Stimulated activated CD8-positive, alpha-beta memory T cell treated with anti-CD3 and anti-CD28 coated beads, Interleukin-15, amount 100 ng/mL, for 1 hour (primary cell): Measurements from ENCODE around the gene SLFNL1.

ENCODE experiments used
- DNase-seq: peaks from one replicate; pipeline ENCODE4 v3.0.0-alpha.2; 2020; ENCODE audit warnings: low read depth

SLFNL1 gene

DNA sequence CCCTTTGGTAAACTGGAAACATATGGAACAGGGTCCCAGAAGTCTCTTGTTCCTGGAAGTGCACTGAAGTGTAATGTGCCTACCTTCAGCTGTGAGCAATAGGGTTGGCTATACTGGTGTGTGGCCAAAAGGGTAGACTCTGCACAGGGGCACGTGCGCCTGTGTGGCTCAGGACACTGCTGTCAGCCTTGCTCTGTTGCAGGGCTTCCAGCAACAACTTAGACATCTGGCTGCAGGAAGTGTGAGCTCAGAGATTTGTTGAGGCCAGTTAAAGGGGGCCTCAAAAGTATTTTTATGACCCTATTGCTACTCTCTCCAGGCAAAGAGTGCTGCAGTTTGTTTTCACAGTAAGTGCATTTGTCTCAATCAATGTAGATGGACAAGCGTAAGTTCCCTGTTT lies 34.6 kb downstream of the SLFNL1 start:
- no peak for DNase-seq

DNA sequence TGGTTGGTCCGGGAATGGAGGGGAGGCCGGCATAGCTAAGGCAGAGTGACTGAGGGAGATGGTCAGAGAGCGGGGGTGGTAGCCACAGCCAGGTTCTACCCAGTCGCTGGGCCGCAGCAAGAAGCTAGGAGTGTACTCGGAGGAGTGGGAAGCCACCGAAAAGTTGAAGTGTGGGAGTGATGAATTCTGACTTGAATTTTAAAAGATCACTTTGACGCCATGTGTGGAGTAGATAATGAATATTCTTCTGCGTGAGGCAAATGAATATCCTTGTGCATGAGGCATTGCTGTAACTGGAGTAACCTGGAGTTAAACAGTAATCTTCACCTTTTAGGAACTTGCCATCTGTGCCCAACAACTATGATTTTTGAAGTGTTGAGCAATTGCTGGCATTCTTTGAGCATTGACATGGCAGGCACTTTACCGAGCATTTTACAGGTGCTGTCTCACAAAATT lies 35.2 kb downstream of the SLFNL1 start:
- no peak for DNase-seq

DNA sequence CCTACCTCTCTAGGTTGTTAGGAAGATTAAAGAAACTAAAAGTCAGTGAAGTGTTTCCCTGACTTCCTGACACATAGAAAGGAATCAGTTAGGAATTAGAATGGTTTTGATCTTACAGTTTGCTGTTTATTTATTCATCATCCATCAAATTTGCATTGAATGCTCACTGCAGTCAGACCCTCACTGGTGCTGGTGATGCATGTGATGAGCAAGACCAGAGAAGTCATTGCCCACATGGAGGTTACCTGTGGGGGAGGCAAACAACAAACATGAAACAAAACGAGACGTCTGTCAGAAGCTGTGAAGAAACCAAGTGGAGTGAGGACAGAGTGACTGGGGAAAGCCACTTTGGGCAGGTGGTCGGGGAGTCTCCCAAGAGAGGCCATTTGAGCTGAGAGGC lies 35.6 kb downstream of the SLFNL1 start:
- DNase-seq, result no peak

DNA sequence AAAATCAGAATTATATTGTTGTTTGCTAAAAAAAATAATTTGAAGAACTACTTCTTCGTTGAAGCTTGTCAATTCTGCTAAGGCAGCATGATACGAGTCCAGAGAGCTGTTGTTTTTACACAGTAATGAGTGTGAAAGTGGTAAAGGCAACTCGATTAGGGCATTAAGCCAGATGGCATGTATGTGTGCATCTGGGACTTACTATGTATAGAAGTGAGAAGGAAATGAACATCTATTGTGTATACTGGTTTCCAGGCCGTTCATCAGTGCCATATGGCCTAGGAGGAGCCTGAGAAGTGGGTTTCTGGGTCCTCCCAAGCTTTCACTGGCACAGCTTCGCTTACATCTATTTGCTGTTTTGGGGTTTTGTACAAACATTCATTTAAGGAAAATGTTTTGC lies 36.4 kb downstream of the SLFNL1 start:
- DNase-seq, result no peak

DNA sequence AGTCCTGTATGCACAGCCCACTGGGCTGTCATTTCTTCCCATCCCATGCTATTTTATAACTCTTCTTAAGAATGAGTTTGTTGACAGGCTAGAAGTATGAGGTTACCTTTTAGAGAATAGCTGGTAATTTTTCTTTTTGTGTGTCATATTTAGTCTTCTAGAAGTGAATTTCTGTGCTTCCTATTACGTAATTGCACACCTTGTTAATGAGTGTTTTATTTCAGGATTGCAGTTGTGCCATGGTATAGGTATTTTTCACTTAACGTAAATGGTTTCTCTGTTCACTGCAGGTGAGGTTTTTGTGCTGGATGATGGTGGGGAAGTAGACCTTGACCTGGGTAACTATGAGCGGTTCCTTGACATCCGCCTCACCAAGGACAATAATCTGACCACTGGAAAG lies 37.0 kb downstream of the SLFNL1 start:
- DNase-seq, result no peak

DNA sequence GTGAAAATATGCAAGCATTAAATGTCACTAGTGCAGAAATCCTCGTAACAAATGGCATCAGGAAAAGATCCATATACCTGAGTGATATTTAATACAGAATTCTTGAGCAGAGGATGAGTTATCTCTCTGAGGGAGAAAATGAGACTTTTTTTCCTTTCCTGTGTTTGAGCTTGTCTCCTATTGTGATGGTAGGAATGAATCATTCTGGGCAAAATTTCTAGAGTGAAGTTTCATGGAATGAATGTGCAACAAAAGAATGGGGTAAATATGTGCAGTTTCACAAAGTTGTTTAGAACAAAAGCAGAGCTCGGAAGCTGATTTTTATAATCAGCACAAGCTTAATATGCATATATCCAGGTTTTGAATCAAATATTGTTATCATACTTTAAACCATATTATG lies 37.5 kb downstream of the SLFNL1 start:
- no peak for DNase-seq

DNA sequence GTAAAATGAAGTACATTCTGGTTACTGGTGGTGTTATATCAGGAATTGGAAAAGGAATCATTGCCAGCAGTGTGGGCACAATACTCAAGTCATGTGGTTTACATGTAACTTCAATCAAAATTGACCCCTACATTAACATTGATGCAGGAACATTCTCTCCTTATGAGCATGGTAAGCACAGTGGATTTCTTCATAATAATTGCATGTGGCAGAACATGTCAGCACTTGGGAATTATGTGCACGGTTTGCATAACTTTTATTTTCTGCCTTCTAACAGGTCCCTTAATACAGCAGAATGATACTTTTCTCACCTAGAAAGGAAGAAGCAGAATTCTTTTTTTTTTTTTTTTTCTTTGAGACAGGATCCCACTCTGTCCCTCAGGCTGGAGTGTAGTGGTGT lies 38.2 kb downstream of the SLFNL1 start:
- no peak for DNase-seq

DNA sequence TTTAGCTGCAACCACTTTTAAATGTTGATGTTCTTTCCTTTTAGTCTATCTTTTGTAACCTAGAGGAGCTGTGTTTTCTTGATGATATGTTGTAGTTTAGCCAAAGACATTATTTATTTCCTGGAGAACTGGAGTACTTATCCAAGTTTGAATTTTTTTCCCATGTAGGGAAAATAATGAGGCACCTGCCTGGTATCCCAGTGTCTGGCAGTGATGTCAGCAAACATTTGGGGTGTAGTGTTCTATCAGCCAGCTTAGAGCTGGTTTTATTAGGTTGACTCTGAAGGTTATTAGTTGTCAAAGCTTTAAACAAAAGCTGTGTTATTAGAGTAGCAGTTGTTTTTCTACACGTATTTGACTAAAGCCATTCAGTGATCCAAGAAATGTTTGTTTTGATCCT lies 38.8 kb downstream of the SLFNL1 start:
- no peak for DNase-seq

DNA sequence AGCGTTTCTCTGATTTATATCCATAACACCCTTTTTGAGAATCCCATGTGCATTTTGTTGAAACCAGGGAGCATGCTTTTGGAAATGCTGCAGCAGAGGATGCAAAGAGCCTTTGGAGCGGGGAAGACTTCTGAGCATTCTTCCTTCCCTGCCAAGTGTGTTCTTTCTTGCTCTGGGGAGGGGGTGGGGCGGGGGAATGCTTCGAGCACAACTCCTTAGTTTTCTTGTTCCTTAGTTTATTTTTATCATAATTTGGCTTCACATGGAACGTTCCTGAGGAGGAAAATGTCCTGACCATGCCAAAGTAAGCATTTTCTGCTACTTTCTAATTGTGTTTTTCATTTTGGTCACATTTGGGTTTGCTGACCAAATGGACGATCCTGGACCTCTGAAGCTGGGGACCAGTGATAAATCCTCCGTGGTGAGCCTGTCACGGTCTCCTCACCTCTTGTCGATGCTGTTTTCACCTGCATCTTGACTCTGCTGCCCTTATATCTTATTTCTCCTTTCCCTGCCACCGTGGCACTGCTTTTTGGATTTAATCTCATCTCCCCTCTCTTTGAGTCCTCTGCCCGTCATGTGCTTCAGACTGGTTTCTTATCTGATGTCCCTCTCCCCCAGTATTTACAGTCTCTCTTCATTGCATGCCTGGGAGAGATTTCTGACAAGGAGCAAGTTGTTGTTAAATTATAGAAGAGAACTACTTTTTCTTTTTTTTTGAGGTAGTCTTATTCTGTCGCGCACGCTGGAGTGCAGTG lies 39.7 kb downstream of the SLFNL1 start:
- no peak for DNase-seq

DNA sequence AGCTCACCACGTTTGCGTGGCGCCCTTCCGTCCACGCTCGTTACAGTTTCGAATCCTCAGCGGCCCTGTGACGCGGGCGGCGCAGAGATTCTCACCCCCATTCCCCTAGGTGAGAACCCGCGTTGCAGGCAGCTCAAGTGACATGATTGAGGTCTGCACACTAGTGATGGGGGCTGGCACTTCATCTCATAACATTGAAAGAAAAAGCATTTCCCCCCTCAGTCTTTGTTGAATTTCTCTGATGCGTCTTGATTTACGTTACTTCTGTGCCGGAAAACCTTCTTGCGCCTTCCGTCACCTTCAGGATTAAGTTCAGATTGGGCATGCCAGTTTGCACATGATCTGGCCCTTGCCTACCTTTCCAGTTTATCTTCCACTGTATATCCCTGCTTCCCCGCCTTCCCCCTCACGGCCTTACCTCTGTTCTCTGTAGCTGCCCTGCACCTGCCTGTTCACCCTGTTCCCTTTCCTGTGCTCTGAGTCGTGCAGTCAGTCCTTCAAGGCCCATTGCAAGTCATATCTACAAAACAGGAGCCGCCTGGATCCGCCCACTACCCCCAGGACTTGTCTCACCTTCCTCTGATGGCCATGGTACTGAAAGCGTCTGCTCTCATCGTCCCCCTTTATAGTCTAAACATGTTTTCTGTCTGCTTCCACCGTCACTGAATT lies 40.9 kb downstream of the SLFNL1 start:
- DNase-seq, result peak; percentile 1

DNA sequence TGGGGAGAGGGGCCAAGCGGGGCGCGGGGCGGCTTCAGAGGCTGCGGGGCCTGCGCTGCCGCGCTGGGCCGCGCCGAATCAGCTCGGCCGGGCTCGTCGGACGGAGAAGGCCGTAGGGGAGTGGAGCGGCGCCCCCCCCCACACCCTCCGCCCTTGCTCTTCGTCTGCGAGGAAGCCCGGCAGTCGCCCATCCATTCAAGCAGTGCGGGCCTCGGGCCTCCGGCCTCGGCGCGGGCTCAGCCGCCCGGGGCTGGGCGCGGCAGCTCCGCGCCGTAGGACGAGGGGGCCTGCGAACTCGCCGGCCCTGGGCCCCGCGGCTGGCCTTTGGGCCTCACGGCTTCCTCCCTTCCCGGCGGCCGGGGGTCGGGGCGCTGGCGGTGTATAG lies 41.5 kb downstream of the SLFNL1 start:
- no peak for DNase-seq

DNA sequence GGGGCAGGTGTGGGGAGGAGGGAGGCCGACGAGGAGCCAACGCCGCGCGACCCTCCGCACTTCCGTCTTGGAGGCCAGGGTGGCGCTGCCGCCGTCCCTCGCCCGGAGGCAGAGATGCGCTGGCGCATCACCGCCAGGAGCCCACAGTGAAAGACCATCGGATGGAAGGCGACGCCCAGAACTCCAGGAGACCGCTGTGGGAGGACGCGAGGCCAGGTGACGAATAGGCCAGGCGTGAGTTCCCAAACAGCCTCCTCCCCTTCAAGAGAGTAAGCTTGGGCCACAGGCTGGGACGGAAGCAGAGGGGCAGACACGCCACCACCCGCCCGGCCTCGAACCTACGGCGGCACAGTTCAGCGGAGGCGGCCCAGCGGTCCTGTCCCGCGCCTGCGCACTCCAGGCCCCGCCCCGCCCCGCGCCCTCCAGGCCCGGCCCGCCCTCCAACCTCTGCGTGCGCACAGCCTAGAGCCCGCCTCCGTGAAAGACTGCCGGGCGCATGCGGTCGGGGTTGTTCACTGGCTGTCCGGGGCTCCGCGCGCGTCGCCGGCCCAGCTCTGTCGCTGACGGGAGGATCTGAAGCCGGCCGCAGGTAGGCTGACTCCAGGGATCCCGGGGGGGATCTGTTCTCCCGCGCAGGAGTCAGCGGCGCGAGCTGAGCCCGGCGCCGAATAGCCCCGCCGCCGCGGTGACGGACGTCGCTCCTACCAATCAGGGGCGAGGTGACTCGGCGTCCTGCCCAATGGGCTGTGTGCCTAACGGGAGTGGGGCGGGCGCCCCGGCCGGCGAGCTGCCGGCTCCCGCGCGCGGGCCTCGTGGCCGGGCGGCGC lies 42.1 kb downstream of the SLFNL1 start, which contains the start of gene CTPS1:
Gene CTPS1, plus strand, starts transcription at position 456 of the 827 bp plus-strand sequence. CDS start 3,595 bp downstream, outside the sequence.
- DNase-seq, result peak; percentile 93

DNA sequence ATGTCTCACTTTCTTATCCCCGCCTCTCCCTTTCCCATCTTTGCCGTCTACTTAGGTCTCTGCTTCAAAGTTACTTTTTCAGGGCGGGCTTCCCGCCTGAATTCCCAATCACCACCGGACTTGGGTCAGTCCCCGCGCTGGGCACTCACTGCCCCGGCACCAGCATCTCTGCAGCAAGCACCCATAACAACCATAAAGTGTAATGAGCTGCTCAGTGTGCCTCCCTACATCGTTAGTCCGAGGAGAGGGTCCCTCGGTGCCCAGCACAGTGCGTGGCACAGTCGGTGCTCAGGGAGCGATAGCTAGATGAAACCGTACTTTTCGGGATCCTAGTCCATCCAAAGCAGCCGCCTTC lies 42.7 kb downstream of the SLFNL1 start:
- no peak for DNase-seq

DNA sequence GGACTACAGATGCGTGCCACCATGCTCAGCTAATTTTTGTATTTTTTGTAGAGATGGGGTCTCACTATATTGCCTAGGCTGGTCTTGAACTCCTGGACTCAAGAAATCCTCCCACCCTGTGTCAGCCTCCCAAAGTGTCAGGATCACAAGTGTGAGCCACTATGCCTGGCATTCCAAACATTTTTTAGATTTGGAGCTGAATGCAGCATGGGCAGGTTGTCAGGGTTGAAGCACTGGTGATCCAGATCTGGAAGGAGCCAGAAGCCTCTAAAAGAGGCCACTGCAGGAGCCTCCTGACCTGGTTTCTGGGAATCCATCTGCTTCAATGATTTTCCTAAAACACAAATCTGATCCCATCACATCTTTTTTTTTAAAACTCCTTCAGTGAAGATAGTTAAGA lies 43.8 kb downstream of the SLFNL1 start:
- no peak for DNase-seq

DNA sequence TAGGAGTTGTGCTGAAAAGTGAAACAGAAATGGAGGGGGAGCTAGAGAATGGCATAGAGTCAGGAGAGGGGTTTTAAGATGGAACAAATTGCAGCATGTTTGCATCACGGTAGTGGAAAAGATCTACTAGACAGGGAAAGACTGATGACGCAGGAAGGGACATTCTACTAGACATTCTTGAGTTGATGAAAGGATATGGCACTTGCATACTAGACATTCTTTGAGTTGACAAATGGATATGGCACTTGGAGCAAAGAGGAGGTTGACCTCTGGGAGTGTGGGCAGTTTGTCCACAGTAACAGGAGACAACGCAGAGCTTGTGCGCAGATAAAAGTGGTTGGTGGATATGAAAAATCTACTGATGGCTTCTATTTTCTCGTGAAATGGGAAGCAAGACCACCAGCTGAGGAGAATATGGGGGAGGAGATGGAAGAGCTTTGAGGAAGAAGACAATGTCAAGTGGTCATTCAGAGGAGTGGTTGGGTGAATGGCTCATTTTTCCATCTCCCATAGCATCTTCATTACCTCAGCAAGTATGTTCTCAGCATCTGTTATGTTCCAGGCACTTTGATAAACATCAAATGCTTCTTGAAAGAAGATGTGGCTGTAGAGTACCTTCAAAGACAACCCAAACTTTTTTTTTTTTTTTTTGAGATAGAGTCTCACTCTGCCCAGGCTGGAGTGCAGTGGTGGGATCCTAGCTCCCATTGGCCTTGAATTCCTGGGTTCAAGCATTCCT lies 44.4 kb downstream of the SLFNL1 start:
- no peak for DNase-seq

DNA sequence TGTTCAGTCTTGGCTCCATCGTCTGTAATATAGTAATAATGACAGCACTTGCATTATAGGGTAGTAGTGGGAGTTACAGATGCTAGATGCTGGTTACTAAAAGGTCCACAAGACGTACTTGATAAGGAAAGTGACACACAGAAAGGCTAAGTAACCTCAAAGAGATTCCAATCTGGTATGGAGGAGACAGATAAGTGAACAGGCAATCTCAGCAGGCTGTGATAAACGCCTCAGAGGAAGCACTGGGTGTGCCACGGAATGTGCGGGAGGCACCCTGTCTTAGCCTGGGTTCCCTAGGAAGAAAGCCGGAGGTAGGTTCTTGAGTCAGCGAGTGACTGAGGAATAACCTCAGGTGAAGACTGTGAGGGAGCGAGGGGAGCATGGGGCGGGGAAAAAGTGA lies 46.6 kb downstream of the SLFNL1 start:
- no peak for DNase-seq

DNA sequence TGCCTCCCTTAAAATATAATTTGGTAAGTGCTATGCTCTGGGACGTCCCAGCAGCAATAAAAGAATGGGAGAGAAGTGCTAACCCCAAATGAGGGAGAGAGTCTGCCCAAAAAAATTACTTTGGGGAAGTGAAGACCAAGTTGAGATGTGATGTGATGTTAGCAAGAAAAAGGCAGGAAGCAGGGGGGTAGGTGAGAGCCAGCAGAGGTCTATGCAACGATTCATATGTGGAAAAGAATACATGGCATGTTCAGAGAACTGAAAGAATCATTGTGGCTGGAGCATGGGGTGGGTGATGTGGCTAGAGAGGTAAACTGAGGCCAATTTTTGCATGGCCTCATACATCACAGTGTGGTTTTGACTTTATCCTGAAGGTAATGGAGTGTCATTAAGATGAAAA lies 47.6 kb downstream of the SLFNL1 start:
- DNase-seq, result no peak

DNA sequence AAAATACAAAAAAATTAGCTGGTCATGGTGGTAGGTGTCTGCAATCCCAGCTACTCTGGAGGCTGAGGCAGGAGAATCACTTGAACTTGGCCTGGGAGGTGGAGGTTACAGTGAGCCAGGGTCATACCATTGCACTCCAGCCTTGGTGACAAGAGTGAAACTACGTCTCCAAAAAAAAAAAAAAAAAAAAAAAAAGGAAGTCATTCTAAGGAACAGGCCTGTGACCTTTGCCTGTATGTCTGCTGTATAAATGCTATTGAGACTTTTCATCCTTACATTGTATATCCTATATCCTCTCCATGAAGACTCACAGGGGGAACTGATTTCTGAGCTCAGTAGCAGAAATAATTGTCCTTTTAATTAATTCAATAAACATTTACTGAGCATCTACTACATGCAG lies 49.6 kb downstream of the SLFNL1 start:
- DNase-seq, result no peak

DNA sequence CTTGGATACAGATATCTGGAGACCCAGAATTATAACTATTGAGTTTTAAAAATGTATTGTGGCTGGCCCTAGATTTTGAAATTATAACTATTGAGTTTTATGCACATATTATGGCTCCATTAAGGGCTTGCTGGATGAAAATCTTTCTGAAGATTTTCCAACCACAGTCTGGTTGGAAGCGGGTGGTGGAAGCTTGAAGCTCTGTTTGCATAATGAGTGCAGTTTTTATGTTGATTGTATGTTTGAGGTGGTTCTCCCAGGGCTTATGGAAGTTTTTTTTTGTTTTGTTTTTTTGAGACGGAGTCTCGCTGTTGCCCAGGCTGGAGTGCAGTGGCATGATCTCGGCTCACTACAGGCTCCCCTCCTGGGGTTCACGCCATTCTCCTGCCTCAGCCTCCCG lies 52.1 kb downstream of the SLFNL1 start:
- DNase-seq, result no peak

DNA sequence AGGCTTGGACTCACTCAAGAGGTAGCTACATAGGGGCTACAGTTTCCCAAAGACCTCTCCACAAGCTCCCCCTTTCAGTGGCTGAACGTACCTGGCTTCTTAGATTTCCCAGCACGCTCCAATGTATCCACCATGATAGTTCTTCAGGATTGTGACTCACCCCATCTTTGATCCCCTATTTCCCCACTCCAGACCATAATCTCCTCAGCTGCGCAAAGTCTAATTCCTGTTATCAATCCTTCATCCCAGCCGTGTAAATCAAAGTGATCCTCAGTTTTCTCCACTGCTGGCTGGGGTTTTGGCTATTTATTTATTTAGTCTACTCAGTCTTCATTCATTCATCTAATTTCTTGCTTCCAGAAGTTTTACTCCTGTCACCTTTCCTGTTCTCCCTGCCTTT lies 55.1 kb downstream of the SLFNL1 start:
- DNase-seq, result no peak
